Stimulated activated CD8-positive, alpha-beta memory T cell treated with anti-CD3 and anti-CD28 coated beads, Interleukin-4, amount 100 ng/mL, for 24 hours (primary cell): ENCODE measurements around the gene TTC38.

Experiments
- DNase-seq: peaks from one replicate; pipeline ENCODE4 v3.0.0-alpha.2; 2020; ENCODE audit warnings: low read depth

Gene TTC38

DNA sequence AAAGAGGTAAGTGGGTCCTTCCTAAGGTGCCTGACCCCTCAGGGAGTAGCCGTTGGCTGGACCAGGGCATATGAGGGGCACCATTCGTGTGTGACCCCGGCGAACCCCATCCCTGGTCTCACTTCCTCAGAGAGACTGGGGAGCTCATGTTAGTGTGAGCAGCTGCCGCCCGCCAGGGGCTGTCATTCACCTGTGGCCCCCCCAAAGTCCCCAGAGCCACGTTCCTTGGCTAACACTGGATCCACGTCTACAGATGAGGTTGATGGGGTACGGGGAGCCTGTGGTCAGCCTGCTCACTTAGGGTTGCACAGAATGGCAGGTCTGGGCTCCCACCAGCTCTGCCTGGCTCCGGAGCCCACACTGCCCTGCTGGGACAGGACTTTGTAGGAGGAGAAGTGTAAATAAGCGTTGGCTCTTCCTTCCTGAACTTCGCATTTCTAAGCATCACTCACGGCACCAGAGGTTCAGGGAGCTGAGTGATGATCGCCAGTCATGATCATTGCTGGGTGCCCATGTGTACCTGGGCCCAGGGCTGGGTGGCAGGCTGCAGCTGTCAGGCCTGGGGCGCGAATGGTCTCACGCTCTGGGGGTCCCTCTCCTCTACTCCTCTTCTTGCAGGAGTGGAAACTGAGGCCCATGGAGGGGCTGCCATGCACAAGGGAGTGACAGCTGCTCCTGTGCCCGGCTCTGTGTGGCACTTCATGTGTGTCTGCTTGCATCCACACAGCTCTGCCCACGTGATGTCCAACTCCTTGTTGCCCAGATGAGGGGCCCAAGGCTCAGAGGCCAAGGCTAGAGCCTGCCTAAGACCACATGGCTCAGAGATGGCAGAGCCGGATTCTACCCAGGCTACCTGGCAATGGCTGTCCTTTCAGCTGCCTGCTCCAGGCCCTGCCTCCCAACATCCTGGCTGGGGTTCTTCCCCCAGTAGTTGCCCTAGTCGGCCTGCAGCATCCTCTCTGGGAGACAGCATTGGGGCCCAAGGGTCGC lies 11.1 kb downstream of the TTC38 start:
- DNase-seq = no peak

DNA sequence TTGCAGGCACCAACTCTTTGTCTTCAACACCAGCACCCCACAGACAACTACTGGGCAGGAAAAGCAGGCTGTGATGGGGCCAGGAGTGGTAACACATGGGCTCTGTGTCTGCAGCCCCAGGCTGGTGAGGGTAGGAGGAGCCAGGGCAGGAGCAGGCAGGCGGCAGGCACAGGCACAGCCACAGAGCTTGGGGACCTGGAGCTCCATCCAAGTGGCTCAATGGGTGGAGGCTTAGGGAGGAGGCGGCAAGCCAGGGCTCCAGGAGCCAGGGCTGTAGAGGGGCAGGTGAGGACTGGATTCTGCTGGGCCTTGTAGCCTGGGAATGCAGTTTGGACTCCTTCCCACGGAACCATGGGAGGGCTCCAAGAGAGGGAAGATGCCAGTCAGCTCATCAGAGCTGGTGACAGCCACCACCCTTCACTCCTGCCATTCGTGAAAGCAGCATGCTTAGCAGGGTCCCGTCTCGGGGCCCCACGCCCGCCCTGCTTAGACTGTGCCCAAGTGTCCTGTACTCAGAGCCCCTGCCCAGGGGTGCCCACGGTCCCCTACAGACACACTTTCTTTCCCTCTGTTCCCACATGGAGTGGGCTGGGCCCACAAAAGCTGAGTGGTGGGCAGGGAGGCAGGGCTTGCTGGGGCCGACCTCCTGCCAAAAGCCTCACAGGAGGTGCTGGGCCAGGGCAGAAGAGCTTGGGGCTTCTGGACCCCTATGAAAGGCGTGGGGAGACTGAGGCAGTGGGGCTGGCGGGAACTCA lies 12.4 kb downstream of the TTC38 start:
- DNase-seq = no peak

DNA sequence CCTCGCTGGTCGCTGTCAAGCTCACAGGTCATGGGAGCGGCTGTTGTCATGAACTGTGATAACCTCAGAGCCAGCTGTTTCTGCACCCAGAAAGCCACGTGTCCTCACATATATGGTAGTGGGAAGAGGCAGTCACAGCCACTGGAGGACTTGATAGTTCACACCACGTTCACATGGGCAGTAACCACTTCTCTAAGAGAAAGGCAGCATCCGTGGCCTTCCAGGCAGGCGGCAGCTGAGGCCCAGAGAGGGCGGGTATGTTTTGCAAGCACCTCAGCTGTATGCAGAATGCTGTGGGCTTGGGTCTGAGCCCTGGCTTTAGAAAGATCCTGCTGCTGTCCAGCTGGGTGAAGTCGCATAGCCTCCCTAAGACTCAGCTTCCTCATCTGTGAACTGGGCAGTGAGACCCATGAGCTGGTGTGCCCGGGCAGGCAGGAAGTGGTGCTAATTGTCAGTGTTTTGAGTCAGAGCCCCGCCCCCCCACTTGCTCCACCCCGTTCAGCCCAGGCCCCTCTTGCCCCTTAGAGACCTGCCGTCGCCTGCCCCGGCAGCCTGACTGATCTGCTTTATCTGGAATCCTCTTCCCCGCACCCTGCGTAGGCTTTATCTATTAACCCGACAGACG lies 13.3 kb downstream of the TTC38 start:
- no peak for DNase-seq

DNA sequence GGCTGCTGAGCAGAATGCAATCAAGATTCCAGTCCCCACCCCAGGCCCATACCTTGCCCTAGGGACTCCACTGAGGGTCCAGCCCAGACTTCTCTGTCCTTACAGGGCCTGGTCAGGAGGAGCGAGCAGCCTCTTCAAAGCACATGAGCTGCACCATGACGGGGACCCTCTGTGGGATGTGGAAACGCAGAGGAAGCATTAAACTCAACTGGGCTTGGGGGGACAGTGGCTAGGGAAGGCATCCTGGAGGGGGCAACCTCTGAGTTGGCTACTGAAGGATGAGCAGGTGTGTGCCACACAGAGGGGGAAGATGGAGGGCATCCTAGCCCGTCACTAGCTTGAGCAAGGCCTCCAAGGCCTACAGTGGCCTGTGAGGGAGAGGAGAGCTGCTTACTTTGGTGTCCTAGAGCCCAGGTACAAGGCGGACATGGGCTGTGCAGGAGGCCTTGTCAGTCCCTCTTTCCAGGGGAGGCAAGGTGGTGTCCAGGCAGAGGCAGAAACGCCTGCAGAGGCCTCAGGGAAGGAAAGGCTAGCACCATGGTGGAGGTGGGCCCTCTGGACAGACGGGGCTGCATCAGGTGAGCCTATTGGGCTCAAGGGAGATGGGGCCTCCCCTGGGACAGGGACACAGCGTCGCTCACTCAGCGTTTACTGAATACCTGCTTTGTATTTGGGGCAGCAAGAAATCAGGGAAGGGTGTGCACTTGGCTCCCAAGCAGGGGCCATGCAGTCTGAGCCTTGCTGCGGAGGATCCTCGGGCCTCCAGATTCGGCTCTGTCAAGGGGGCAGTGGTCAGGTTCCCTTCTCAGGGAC lies 14.3 kb downstream of the TTC38 start:
- no peak for DNase-seq

DNA sequence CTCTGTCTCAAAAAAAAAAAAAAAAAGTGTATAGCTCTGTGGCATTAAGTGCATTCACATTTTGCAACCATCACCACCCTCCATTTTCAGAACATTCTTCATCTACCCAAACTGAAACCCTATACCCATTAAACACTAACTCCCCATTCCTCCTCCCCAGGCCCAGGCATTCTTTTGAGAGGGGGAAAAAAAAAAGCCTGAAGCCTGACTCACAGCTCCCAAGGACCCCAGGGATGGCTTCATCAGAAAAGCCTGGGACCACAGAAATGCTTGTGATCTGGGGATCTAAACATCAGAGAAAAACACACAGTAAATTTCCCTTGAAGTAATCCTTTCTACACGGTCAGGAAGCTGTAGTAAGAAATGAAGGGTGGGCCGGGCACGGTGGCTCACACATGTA lies 18.2 kb downstream of the TTC38 start:
- no peak for DNase-seq

DNA sequence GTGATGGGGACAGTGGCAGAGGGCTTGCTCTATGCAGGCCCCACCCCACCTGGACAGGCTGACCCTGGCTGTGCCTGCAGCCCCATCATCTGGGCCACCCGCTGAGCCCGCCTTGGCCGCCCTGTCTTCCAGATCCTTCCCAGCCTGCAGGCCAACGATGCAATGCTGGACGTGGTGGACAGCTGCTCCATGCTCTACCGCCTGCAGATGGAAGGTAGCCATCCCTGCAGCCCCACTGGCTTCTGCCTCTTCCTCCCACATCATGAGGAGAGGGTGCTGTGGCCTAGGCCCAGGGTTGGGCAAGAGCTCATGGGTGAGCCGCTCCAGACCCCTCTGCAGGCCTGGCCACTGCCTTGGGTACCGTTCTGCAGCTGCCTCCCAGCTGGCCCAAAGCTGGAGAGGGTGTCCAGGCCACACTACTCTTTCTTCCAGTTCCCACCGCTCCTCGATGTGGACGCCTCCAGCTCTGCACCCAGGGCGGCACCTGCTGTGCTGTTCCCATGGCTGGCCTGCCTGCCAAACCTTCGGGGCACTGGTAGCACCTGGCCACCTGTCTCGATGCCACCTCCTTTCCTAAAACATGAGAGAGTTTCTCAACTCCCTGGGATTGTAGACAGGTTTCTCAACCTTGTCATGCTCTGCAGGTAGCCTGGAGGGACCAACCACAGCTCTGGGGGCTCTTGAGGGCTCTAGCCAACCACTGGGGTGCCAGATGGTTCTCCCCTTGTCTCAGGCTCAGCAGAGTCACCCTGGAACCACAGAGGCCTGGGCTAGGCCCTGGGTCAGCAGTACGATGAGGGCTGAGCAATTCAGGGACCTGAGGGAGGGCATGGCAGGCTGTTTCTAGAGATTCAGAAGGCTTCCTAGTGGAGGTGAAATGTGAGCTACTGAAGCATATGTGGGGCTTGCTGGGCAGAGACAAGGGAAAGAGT lies 19.4 kb downstream of the TTC38 start:
- no peak for DNase-seq

DNA sequence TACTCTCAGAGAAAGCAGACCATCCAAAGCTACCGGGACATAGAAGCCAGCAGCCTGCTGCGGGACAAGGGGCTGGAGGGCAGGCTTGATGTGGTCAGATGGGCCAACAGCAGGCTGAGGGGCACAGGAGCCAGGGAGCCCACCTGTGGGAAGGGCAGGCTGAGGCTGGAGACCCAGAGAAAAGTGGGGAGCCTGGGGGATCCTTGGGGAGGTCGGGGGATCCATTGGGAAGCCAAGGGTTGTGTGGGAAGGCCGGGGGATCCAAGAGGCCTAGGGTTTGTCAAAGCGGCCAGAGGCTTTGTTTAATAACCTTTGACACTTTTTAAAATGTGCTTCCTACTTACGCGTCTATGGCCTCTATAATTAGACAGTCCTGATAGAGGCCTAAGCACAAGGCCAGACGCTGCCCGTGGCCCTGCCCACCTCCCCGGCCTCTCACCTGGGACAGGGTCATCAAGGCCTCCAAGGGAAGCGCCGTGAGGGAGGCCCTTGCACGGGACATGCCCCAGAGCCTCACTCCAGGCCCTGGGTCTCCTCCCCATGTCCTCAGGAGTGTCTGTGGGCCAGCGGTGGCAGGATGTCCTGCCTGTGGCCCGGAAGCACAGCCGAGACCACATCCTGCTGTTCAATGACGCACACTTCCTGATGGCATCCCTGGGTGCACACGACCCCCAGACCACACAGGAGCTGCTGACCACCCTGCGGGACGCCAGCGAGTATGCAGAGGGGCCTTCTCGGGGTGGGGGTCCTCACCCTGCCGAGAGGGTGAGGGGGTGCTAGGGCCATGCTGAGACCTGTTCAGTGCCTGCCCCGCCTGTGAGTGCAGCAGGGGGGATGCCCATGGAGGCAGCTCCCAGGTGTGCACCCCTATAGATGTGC lies 20.3 kb downstream of the TTC38 start:
- no peak for DNase-seq

DNA sequence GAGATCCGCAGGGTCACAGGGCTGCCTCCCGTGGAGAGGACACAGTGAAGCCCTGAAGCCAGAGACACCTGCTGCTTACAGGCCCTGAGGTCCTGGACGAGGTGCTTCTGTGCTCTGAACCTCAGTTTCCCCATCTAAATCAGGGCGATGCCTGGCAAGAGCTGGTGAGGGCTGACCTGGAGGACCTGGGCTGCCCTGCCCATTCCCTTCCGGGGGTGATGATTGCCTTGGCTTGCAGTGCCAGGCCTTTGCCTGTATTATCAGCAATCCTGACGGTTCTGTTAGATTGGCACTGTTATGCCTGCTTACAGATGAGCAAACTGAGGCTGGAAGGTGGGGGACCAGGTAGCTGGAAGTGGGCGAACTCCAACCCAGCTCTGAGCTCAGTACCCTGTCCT lies 21.0 kb downstream of the TTC38 start:
- no peak for DNase-seq

DNA sequence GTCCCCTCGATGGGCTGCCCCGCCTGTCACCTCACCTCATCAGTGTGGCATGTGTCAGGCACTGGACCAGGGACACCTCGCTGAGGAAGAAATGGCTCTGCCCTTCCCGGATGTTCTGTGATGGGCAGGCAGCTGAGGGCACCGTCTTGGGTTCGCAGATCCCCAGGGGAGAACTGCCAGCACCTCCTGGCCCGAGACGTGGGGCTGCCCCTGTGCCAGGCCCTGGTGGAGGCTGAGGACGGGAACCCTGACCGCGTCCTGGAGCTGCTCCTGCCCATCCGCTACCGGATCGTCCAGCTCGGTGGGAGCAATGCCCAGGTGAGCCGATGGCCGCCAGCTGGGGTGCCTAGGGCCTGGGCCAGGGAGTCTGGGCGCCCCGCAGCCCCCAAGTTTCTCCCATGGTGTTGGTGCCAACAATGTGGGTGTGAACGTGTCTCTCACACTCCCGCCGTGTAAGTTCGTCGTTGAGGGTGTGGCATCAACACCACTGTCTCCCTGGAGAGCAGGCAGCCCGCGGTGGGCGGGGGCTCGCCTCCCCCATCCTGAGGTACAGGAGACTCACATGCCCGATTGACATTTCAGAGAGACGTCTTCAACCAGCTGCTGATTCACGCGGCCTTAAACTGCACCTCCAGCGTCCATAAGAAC lies 21.6 kb downstream of the TTC38 start:
- DNase-seq = no peak

DNA sequence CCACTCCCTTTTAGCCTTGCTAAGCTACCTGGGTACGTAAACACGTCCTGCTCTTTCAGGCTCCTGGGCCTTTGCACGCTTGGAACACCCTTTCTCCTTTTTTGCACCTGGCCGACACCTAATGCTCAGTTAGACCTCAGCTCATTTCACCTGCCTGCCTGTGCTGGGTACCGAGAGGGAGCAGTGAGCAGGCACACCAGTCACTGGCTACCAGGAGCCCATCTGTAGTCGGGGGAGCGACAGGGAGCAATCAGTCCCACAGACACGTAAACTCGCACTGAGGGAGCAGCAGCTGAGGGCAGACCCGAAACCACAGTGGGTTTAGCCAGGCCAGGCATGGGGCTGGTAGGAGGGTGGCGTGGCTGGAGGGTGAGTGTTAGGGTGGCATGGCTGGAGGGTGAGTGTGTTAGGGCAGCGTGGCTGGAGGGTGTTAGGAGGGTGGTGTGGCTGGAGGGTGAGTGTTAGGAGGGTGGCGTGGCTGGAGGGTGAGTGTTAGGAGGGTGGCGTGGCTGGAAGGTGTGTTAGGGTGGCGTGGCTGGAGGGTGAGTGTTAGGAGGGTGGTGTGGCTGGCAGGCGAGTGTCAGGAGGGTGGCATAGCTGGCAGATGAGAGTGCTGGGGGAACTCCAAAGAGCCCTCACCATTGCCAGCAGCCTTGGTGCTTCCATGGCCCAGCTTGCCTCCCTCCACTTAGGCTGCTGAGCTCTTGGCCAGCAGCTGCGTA lies 22.5 kb downstream of the TTC38 start:
- DNase-seq = no peak

DNA sequence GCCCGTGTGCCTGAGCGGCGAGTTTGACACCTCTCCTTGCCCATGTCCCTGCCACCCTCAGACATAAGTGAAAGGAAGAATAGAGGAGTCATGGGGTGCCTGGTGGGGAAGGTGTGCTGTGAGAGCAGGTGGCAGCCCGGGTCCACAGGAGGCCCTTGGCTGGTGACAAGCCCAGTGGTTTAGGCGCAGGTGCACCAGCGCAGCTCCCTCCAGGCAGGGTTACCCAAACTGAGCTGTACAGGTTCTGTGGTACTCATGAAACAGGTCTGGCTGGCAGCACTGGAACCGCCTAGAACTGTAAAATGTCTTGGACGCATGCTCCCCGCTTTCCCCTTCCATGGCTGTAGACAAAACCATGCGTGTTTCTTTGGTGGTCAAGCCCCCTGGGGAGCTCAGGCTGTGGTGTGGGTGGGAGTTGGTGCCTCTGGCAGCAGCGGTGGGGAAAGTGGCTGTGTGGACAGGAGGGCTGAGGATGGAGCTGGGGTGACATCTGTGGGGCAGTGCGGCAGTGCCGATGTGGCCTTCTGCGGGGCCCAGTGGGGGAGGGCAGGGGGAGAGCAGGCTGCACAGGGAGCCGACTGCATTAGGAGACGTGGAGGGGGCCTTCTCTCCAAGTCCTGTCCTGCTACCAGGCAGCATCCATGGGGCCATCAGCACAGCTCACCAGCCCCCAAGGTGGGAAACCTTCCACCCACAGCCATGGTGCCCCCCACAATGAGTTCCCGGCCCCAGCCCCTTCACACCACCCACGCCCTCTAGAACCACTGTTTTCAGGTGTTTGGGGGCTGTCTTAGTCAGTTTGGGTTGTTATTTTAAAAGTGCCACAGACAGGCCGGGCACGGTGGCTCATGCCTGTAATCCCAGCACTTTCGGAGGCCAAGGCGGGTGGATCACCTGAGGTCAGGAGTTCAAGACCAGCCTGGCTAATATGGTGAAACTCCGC lies 23.3 kb downstream of the TTC38 start:
- DNase-seq = no peak

DNA sequence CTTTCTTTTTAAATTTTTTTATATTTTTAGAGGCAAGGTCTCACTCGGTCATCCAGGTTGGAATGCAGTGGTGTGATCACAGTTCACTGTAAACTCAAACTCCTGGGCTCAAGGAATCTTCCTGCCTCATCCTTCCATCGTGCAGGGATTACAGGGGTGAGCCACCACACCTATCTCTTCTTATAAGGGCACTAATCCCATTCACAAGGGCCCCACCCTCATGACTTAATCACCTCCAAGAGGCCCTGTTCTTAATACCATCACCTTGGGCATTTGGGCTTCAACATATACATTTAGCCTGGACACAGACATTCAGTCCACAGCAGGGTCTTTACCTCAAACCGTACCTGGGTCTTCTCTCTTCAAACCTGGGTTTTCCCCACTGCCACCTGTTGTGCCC lies 24.4 kb downstream of the TTC38 start:
- DNase-seq = no peak

DNA sequence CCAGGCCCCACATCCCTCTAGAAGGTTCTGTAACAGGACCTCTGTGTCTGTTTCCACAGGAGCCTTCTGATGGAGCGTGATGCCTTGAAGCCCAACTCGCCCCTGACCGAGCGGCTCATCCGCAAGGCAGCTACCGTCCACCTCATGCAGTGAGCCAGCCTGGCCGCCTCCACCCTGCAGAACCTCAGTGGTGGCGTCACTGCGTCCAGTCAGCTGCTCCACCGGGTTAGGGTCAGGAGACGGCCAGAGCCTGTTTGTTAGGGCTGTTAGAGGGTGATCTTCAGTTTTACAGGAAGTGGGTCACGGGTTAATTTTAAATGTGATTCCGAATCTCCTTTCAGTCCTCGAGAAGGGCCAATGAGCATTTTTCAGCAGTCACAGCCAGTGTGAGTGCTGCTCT lies 24.9 kb downstream of the TTC38 start:
- DNase-seq = no peak

DNA sequence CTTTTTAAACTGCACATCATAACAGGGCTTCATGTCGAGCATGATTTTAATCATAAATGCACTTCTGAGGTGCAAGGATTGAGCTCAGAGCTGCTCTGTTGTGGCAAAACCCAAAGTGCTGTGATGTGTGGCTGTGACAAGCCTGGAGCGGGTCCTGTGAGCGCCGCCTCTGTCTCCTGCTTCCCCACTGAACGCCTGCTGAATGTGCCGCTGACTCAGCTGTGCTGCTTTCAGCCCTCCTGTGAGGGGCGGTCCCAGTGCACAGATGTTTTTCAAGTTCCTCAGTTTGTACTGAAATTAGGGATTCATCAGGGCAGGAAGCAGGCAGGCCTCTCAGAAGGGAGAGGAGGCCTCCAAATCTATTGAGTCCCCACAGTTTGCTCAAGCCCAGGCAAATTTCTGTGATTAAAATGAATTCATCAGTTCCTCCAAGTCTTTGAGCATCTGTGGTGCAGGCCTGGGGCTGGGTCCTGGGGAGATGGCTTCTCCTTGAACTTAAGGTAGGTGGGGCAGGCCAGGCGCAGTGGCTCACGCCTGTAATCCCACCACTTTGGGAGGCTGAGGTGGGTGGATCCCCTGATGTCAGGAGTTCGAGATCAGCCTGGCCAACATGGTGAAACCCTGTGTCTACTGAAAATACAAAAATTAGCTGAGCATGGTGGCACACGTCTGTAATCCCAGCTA lies 25.9 kb downstream of the TTC38 start:
- no peak for DNase-seq

DNA sequence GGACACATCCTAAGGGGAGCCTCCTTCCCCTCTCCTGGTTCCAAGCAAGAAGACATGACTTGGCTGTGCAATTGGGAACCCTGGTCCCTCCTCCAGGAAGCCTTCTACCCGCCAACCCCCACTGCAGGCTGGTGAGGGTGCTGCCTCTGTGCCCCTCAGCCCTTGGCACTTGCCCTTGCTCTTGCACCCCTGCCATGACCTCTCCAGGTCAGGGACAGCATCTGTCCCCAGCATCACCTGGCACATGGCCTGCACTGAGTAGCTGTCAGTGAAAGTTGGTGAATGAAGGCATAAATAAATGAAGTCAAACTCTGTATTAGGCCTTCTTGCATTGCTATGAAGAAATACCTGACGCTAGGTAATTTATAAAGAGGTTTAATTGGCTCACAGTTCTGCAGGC lies 27.0 kb downstream of the TTC38 start:
- no peak for DNase-seq

DNA sequence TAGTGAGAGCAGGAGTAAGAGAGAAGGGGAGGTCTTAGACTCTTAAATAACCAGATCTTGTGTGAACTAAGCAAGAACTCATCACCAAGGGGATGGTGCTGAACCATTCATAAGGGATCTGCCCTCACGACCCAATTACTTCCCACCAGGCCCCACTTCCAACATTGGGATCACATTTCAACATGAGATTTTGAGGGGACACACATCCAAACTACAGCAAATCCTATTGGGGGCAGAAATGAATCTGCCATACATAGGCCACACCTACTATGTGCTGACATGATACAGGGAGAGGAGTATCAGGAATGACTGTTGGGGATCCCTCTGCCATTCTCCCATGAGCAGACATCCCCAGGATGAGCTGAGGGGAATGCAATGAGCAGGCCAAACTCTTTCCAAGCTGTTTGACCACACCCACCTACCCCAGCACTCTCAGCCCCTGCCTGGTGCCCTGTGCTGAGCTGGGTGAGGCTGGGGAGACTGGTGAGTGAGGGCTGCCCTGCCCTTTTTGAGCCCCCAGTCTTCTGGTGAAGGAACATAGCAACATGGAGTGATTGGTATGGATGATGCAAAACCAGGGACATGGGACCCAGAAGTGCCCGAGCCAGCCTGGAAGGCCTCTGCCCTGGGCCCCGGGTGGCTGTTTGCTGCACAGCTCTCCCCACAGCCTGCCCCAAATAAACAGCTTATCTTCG lies 27.6 kb downstream of the TTC38 start:
- no peak for DNase-seq
